H9 (cell line): ENCODE results near the gene CRACR2B. TPM values are rescaled to one million over a fixed set of nuclear protein-coding genes. Genes with fewer than 3 reads are reported as not detected.

Experiments used
- DNase-seq: peaks from one replicate; pipeline ENCODE4 v3.0.0-alpha.2; 2017
- H2AFZ ChIP-seq: one replicate; pipeline ENCODE4 v1.6.1; 2013; ENCODE audit warnings: mild to moderate bottlenecking, low read length, control low read depth, moderate library complexity
- H2AK5ac ChIP-seq: 2 replicates; pipeline ENCODE4 v1.6.1; 2013; ENCODE audit warnings: low read length, control low read depth, mixed read lengths; ENCODE audit not compliant: insufficient read length
- H2BK120ac ChIP-seq: one replicate; pipeline ENCODE4 v1.6.1; 2013; ENCODE audit warnings: low read depth, mild to moderate bottlenecking, low read length, control low read depth, inconsistent platforms; ENCODE audit not compliant: poor library complexity, severe bottlenecking
- H2BK12ac ChIP-seq: 2 replicates; pipeline ENCODE4 v1.6.1; 2013; ENCODE audit warnings: low read length, control low read depth, mixed read lengths, low read depth; ENCODE audit not compliant: insufficient read length
- H2BK15ac ChIP-seq: 2 replicates; pipeline ENCODE4 v1.6.1; 2013; ENCODE audit warnings: low read depth, low read length, control low read depth
- H2BK20ac ChIP-seq: one replicate; pipeline ENCODE4 v1.6.1; 2013; ENCODE audit warnings: low read depth, mild to moderate bottlenecking, low read length, control low read depth, inconsistent platforms; ENCODE audit not compliant: poor library complexity, severe bottlenecking
- H2BK5ac ChIP-seq: 2 replicates; pipeline ENCODE4 v1.6.1; 2013; ENCODE audit warnings: low read length, control low read depth, mixed read lengths; ENCODE audit not compliant: insufficient read length
- H3K14ac ChIP-seq: 2 replicates; pipeline ENCODE4 v1.6.1; 2013; ENCODE audit warnings: low read length, control low read depth; ENCODE audit not compliant: insufficient read depth
- H3K18ac ChIP-seq: 2 replicates; pipeline ENCODE4 v1.6.1; 2013; ENCODE audit warnings: low read depth, mild to moderate bottlenecking, mixed read lengths, low read length, control low read depth; ENCODE audit not compliant: insufficient read length
- H3K23ac ChIP-seq: 2 replicates; pipeline ENCODE4 v1.6.1; 2013; ENCODE audit warnings: low read length, control low read depth, mixed read lengths, low read depth; ENCODE audit not compliant: insufficient read length
- H3K23me2 ChIP-seq: 2 replicates; pipeline ENCODE4 v1.6.1; 2013; ENCODE audit warnings: low read depth, mild to moderate bottlenecking, mixed read lengths, low read length, control low read depth; ENCODE audit not compliant: insufficient read length, poor library complexity, severe bottlenecking
- H3K27ac ChIP-seq: 2 replicates; pipeline ENCODE4 v1.5.1; 2013; ENCODE audit warnings: low read length, control low read depth, mixed read lengths, low read depth; ENCODE audit not compliant: insufficient read length
- H3K27me3 ChIP-seq: 2 replicates; pipeline ENCODE4 v1.6.1; 2013; ENCODE audit warnings: low read length, control low read depth, inconsistent platforms; ENCODE audit not compliant: insufficient read depth
- H3K4ac ChIP-seq: 2 replicates; pipeline ENCODE4 v1.6.1; 2013; ENCODE audit warnings: low read depth, mild to moderate bottlenecking, control low read depth, inconsistent platforms, low read length, moderate library complexity
- H3K4me1 ChIP-seq: 2 replicates; pipeline ENCODE4 v1.6.1; 2013; ENCODE audit warnings: low read length, control low read depth, inconsistent platforms; ENCODE audit not compliant: insufficient read depth
- H3K4me2 ChIP-seq: 2 replicates; pipeline ENCODE4 v1.6.1; 2013; ENCODE audit warnings: low read length, control low read depth, mixed read lengths; ENCODE audit not compliant: insufficient read length, insufficient read depth
- H3K56ac ChIP-seq: 2 replicates; pipeline ENCODE4 v1.6.1; 2013; ENCODE audit warnings: low read depth, mild to moderate bottlenecking, mixed read lengths, low read length, control low read depth; ENCODE audit not compliant: insufficient read length
- H3K79me1 ChIP-seq: 2 replicates; pipeline ENCODE4 v1.6.1; 2013; ENCODE audit warnings: low read depth, mild to moderate bottlenecking, moderate library complexity, low read length, control low read depth, inconsistent platforms; ENCODE audit not compliant: insufficient read depth, poor library complexity, severe bottlenecking
- H3K79me2 ChIP-seq: 2 replicates; pipeline ENCODE4 v1.6.1; 2013; ENCODE audit warnings: low read length, control low read depth, inconsistent platforms; ENCODE audit not compliant: insufficient read depth
- H3K9ac ChIP-seq: 2 replicates; pipeline ENCODE4 v1.6.1; 2013; ENCODE audit warnings: low read length, control low read depth, mixed read lengths; ENCODE audit not compliant: insufficient read length; ENCODE audit errors: extremely low read depth
- H3K9me3 ChIP-seq: one replicate; pipeline ENCODE4 v1.6.1; 2013; ENCODE audit warnings: low read depth, low read length, inconsistent platforms; ENCODE audit not compliant: control insufficient read depth
- H3T11ph ChIP-seq: one replicate; pipeline ENCODE4 v1.6.1; 2013; ENCODE audit warnings: mild to moderate bottlenecking, low read length, control low read depth, inconsistent platforms
- H4K20me1 ChIP-seq: one replicate; pipeline ENCODE4 v1.6.1; 2013; ENCODE audit not compliant: control insufficient read depth, insufficient read length, insufficient read depth
- H4K5ac ChIP-seq: 2 replicates; pipeline ENCODE4 v1.6.1; 2013; ENCODE audit warnings: low read depth, mild to moderate bottlenecking, mixed read lengths, low read length, control low read depth; ENCODE audit not compliant: insufficient read length
- H4K8ac ChIP-seq: replicated peaks from 2 replicates; pipeline ENCODE4 v1.6.1; 2013; ENCODE audit warnings: low read length, control low read depth, mixed read lengths, low read depth; ENCODE audit not compliant: insufficient read length
- H4K91ac ChIP-seq: 2 replicates; pipeline ENCODE4 v1.6.1; 2013; ENCODE audit warnings: low read depth, mild to moderate bottlenecking, moderate library complexity, mixed read lengths, low read length, control low read depth; ENCODE audit not compliant: insufficient read length
- H3K27ac Mint-ChIP-seq, 3 experiments: 2 replicates in 2 of 3; 3 replicates in 1 of 3; pipeline ENCODE4 v1.8.0; 2020 to 2021; ENCODE audit warnings: mixed read lengths in 3 of 3, mild to moderate bottlenecking in 1 of 3, moderate library complexity in 1 of 3
- H3K27me3 Mint-ChIP-seq: 2 replicates; pipeline ENCODE4 v1.8.0; 2021; ENCODE audit warnings: low read depth, mild to moderate bottlenecking, moderate library complexity, mixed read lengths
- H3K36me3 Mint-ChIP-seq, 3 experiments: 2 replicates in 2 of 3; 3 replicates in 1 of 3; pipeline ENCODE4 v1.8.0; 2020 to 2021; ENCODE audit warnings: low read depth in 3 of 3, mixed read lengths in 3 of 3; ENCODE audit not compliant: insufficient read depth in 1 of 3
- H3K4me1 Mint-ChIP-seq, 2 experiments: 2 replicates each; pipeline ENCODE4 v1.8.0; 2020; ENCODE audit warnings: mixed read lengths in 2 of 2
- H3K4me3 Mint-ChIP-seq, 2 experiments: 2 replicates in 1 of 2; 3 replicates in 1 of 2; pipeline ENCODE4 v1.8.0; 2020 to 2021; ENCODE audit warnings: mild to moderate bottlenecking in 2 of 2, mixed read lengths in 2 of 2, moderate library complexity in 1 of 2
- H3K9me3 Mint-ChIP-seq, 2 experiments: 2 replicates in 1 of 2; 3 replicates in 1 of 2; pipeline ENCODE4 v1.8.0; 2020; ENCODE audit warnings: mild to moderate bottlenecking in 2 of 2, mixed read lengths in 2 of 2, moderate library complexity in 1 of 2
- WGBS: extraction: QIAGEN DNeasy Blood & Tissue Kit; methylation state at CpG from one replicate; pipeline ENCODE4 v1.1.7; 2013; ENCODE audit warnings: missing lambda C conversion rate, low lambda C conversion rate, mixed read lengths; ENCODE audit not compliant: insufficient read length; ENCODE audit errors: extremely low coverage; 5-methylcytosine and 5-hydroxymethylcytosine counted together
- total RNA-seq: library from RNA; stranded (reverse); gene quantifications from 2 replicates; pipeline ENCODE4 v1.2.1, GENCODE V29; 2021
- TF ChIP-seq, protein P1 (sequence below): fragments of 200-600 bp; sonication (generic); conservative IDR thresholded peaks from 3 replicates; pipeline ENCODE4 v1.8.0; 2021; ENCODE audit warnings: antibody characterized with exemption, mild to moderate bottlenecking

The CRACR2B gene
- total RNA-seq, 1 experiment from 2014 or later = 29.0 TPM

GRCh38 chr11:792873-793272 is 34.8 kb upstream of the CRACR2B start:
- Histone ChIP-seq H3K56ac (no peak overlapping the region), H2BK15ac (no peak overlapping the region), H2BK120ac (no peak overlapping the region), H4K5ac (no peak overlapping the region), H4K8ac (no peak overlapping the region), H3T11ph (no peak overlapping the region), H3K27me3 (no peaks in the 10 kb centered on the region), H3K4ac (no peak overlapping the region), H3K79me1 (no peaks in the 10 kb centered on the region), H3K23me2 (peaks cover 12% of the 10 kb centered on the region), H3K18ac (no peak overlapping the region), H4K91ac (no peak overlapping the region), H4K20me1 (peaks cover 2% of the 10 kb centered on the region), H3K14ac (no peak overlapping the region), H3K79me2 (no peaks in the 10 kb centered on the region), H3K9me3 (no peaks in the 10 kb centered on the region), H2BK12ac (no peak overlapping the region), H2AFZ (no peak overlapping the region), H2BK5ac (no peak overlapping the region), H2BK20ac (no peak overlapping the region), H3K23ac (no peak overlapping the region), H3K4me1 (no peaks in the 10 kb centered on the region; the same call in 1 of the 2 replicates), H3K4me2 (no peak overlapping the region), H2AK5ac (no peak overlapping the region), H3K27ac (no peak overlapping the region), H3K9ac (no peak overlapping the region)
- DNase-seq = no peak
- Mint-ChIP-seq H3K4me3 (no peak overlapping the region), H3K9me3 (no peaks in the 10 kb centered on the region), H3K27me3 (no peaks in the 10 kb centered on the region), H3K4me1 (peaks cover 16 to 37% of the 10 kb centered on the region in 2 experiments), H3K27ac (no peak overlapping the region), H3K36me3 (peaks cover 0 to 16% (median 3%) of the 10 kb centered on the region in 3 experiments; a peak in 2 of 7 replicates)
- no CpG with 5 or more reads among the region's 13 CpGs for WGBS
- TF ChIP-seq, protein P1, sequence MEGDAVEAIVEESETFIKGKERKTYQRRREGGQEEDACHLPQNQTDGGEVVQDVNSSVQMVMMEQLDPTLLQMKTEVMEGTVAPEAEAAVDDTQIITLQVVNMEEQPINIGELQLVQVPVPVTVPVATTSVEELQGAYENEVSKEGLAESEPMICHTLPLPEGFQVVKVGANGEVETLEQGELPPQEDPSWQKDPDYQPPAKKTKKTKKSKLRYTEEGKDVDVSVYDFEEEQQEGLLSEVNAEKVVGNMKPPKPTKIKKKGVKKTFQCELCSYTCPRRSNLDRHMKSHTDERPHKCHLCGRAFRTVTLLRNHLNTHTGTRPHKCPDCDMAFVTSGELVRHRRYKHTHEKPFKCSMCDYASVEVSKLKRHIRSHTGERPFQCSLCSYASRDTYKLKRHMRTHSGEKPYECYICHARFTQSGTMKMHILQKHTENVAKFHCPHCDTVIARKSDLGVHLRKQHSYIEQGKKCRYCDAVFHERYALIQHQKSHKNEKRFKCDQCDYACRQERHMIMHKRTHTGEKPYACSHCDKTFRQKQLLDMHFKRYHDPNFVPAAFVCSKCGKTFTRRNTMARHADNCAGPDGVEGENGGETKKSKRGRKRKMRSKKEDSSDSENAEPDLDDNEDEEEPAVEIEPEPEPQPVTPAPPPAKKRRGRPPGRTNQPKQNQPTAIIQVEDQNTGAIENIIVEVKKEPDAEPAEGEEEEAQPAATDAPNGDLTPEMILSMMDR = no peak
